HG03025 (cell line): ENCODE results near the gene TRABD2B.

Source experiments
- ATAC-seq: cut with Tn5 transposase; IDR thresholded peaks from one replicate; pipeline ENCODE4 v1.9.1; 2021; ENCODE audit warnings: mild to moderate bottlenecking, moderate library complexity; ENCODE audit not compliant: unreplicated experiment, low FRiP score

Gene TRABD2B

DNA sequence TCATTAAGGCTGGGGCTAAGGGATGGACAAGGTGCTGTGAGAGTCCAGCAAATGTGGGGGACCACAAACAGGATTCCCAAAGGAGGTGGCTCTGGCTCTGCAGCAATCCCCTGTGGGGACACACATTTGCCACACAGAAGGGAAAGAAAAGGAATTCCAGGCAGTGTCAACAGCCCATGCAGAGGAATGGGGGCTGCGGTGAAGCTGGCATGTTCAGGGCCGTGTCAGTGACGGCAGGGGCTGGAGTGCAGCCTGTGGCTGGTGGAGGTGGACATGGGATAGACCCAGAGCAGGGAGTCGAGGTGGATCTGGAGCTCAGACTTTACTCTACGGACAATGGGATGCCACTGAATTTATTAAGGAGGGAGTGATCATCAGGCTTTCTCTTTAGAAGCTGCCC is 183.2 kb downstream of the TRABD2B start:
- no peak for ATAC-seq

DNA sequence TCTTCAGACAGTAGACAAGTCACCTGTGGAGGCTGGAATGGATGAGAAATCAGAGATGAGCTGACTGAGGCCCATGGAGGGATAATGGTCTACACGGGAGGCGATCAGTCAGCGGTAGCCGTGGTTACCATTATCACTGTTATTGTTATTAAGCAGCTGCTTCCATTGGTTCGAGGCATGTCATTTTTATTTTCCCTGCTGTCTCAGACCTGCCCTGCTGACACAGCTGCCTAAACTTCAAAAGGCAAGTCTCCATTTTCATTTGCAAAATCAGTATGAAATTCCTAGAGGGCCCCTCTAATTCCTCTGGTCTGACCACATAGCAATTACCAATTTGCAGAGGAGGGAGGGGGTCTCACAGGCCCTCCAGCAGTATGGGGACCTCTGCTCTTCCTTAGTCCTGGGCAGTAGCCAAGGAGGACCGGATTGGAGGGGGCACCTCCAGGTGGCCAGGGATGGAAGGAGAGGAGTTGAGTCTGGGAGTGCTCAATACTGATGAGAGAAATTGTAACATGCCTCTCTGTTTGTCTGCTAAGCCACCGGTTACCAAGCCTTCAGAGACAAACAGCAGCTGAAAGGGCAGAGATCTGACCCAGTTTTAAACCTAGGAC is 184.2 kb downstream of the TRABD2B start:
- ATAC-seq, result no peak

DNA sequence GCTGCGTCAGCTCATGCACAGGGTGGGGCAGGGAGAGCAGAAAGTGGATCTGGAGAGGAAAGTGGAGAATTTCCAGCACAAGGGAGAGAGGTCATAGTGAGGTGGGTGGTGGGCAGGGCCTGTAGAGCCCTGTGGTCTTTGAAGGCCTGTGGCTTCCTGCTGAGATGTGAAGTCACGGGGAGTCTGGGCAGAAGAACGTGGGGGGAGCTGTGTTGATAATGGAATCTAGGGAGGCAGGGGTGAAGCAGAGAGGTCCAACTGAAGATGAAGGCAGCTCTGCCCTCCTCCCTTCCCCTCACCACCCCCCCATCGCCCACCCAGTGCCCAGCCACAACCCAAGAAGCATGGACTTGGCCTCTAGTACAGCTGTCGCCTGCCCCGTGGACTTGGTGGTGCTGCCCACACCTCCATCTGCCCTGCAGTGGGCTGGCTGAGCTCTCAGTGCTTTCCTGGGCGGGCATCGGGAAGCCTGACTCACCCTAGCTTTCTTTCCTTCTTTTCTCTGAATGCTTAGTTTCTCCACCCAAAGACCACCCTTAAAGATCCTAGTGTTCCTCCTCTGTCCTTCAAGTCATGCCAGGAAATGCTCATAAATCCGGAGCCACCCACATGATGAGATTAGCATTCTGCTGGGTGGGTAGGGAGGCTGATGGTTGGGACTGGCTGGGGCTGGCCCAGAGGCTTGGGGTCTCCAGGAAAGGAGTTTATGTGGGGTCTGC is 186.1 kb downstream of the TRABD2B start:
- ATAC-seq, result no peak

DNA sequence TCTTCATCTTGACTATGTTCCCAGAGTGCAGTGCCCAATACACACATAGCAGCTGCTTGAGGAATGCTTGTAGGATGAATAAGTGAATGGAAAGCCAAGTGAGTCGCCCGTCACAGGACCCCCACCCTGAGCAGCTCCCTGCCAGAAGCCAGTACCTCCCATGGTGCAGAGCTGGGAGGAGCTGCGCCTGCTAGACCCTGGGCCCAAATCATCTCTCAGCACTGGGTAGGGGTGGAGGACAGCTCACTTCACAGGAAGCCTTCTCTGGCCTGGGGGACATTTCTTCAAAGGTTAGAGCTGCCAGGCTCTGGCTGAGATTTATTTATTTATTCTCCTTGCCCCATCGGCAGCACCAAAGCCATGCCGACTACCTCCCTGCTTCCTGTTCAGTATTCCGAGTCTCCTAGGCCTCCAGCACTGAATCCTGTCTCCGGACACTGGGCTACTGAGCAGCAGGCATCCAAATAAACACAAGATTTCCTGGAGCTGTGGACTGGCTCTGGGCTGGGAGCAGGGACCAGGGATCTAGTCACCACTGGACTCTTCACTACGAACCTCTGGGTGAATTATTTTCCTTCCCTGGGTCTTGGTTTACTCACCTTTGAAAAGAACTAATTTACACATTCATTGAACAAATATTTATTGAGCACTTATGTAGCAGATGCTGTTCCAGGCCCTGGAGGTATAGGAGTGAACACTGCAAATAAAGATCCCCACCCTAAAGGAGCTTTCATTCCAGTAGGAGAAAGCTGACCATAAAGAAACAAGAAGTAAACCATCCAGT is 187.7 kb downstream of the TRABD2B start:
- ATAC-seq, result no peak

DNA sequence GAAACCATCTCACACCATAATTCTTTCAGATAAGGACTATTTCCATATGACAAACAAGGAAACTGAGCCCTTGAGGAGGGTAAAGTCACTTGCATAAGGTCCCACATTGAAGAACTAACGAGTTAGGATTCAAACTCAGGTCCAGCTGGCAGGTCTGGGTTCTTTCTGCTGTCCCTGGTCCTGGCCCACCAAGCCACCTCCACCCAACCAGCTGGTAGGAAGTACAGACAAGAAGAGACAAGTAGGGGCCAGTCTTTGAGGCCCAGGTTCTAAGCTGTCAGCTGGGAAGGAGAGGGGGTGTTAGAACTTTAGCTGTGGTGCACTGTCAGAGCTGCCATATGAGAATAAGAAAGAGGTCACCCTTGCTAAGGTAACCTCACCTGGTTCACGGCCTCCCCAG is 188.6 kb downstream of the TRABD2B start:
- no peak for ATAC-seq

DNA sequence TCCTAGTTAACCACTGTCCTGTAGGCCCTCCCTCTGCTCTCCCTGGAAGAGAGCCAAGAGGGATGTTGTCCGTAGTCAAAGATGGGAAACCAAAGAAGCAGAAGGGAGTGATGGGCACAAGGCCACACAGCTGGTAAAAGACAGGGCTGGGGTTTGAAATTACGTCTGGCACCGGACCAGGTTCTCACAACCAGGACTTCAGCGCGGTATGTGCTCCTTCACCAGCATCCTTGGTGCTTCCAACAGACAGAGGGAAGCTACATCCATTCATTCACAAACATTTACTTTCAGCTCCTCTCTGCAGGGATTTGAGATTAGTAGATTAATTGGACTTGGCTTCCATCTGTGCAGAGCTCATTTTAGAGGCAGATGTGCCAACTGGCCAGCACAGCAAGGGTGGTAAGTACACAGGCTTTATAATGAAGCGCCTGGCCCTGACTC is 191.2 kb downstream of the TRABD2B start:
- no peak for ATAC-seq

DNA sequence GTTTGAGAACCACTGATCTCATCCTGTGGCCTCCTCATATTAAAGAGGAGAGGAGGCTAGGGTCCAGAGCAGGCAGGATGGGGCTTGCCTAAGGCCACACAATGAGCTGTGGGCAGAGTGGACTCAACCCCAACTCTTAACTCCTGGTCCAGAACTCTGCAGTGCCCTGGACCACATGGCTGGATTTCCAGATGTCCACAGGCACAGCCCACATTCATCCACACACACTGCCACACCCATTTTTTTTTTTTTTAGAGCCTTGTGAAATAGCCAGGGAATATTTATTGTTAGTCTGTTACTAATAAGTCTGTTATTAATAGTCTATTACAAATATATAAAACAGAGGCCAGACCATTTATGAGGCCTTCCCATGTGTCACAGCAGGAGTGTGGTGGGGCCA is 192.2 kb downstream of the TRABD2B start:
- no peak for ATAC-seq

DNA sequence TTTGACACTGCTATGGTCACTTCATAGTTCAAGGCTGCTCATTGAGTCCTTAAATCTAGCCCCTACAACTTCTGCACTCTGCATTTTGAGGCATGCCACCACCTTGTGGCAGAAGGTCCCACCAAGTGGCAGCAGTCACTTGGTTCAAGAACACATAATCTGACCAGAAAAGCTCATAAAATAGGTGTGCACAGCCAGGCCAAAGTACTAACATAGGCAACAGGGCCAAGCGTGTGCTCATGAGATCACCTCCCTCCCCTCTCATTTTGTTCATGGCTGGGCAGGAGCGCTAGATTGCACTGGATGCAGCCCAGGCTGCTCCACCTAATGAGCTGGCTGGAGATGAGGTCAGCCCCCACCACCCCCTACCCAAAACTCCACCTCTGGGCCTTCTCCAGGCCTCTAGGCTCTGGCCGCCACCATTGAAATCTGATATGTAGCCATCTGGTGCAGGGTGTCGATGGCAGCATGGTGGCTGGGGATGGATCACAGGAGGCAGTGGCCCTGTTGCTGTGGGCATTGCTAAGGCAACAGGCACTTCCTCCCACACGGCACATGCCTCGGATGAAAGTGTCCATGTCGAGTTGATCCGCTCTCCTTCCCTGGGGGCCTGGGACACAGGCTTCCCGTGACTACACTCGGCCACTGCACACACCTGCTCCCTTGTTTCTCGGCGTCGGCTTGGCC is 193.2 kb downstream of the TRABD2B start:
- no peak for ATAC-seq

DNA sequence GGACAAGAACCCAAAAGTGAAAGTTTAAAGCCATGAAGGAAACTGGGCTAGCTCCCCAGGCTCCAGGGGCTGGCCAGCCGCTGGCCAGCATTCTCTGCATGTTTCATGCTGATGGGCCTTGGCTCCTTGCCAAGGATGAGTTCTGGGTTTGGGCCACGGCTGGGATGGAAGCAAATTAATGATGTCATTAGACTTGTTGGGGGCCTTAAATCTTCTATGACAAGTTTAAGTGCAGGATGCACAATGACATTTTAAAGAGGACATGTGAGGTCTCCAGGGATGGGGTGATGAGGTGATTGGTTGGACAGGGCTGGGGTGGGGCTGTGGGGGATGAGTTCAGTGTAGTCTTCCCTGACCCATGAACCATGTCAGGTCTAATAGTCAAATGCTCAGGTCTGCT is 199.6 kb downstream of the TRABD2B start:
- no peak for ATAC-seq

DNA sequence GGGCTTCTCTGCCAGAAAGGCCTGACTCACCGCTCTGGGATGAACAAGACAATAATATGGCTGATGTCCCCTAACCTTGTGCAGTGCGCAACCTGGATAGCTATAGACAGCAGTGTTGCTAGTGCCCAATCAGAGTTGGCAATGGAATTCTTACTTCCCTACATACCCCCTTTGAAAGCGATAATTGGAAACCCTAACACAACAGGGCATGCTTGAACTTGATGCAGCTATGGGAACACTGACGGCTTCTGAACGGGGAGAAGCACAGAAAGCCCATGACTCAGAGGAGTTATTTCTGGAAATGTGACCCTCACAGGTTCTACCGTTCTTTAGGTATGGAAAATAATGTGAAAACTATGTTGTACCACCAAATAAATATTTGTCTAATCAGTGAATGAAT is 200.6 kb downstream of the TRABD2B start:
- no peak for ATAC-seq

DNA sequence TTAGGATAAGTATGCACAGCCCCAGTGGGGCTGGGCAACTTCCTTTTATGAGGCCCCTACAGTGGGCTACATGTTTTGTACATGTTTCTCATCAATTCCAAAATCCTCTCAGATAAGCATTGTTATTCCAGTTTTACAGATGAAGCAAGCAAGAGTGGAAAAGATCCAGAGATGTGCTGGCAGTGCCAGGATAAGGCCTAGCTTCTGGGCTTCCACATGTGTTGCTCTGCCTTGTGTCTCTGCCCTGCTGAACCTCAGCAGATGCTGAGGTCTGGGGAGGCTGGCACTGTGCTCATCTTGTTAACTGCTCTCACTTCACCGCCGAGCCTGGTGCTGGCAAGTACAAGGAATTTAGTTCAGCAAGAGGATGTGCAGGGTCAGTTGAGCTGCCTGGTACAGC is 202.1 kb downstream of the TRABD2B start:
- no peak for ATAC-seq

DNA sequence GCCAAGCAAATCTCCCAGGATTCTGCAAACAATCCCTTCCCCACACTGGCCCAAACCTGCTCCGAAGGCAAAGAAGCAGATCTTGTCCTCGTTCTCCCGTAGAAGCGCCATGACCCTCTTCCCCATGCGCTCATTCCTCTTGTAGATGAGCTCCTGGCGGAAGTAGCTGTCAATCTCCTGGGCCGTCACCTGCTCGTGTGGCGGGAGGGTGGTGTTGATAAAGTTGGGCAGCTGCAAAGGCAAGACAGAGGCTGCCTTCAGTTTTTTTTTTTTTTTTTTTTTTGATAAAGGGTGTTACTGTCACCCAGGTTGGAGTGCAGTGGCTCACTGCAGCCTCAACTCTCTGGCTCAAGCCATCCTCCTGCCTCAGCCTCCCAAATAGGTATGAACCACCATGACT is 202.7 kb downstream of the TRABD2B start:
- ATAC-seq, result no peak

DNA sequence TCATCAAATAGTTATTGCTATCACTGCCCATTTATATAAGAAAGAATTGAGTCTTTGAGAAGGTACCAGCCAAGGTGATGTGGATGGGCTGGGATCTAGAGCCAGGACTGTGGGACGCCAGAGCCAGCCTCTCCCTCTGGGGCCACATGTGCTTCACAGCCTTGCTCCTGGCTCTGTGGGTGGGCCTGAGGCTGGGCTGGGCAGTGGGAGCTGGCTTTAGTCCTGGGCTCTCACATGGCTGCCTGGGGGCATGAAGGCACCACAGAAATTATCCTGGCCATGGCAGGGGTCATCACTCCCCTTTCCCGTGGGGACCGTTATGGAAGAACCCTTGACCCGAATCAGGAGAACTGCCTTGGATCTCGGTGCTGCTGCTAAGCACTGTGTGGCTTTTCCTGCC is 203.1 kb downstream of the TRABD2B start:
- no peak for ATAC-seq

DNA sequence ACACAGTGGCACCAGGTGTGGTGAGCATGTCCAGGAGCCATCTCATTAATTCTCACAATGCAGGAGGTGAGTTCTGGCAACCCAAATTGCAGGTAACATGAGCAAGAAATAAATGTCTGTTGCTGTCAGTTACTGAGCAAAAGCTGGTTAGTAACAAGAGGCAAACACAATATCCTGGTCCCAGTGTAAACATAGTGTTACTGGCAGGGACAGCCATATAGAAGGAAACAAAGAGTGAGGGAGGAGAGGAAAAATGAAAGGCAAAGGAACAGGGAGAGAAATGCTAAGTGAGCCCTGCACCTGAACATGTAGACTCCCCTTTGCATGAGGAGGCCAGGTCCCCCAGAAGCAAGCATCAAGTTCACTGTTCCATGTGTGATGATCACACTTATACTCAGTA is 203.6 kb downstream of the TRABD2B start:
- no peak for ATAC-seq

DNA sequence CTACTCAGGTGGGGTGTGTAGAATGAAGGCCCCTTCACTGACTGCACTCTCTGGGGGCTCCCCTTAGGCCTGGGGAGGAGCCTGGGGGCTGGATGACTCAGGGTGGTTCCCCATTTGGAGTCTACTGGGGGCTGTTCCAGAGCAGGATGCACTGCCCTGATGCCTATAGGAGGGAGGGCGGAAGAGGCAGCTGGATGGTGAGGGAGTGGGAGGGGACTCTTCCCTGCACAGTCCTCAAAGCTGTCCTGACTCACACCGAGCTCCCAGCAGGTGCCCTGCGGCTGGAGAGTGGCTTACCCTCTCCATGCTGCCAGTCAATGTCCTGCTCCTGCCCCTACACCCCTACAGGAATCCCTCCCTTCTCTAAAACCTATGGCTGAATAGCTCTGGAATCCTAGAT is 204.4 kb downstream of the TRABD2B start:
- no peak for ATAC-seq

DNA sequence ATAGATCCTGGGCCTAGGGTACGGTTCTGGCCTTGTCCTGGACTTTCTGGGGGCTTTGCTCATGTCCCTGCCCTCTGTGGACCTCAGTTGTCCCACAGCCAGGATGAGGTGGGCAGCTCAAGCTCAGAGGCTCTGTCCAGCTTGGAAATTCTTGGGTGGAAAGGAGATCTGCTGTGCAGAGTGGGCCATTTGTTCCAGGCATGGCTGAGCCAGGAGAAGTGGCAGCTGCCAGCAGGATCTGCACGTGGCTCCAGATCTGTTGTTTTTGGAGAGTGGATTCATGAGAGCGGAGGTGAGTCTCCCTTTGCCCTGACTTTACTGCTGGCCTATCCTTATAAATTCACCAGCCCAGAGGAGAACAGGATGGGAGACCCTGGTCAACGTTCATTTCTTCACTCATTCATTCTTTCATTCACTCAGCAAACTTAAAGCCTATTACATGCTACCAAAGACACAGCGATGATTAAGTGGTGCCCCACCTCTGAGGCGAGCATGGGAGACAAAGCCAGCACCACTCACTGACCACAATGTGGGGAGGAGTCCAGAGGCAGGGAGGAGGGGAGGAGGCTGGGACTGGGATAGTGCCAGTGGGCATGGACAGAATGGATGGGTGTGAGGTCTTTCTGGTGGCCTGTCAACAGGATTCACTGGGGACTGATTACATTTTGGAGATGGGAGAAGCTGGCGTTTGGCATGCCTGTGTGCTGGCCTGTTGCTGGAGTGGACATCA is 205.1 kb downstream of the TRABD2B start:
- no peak for ATAC-seq

DNA sequence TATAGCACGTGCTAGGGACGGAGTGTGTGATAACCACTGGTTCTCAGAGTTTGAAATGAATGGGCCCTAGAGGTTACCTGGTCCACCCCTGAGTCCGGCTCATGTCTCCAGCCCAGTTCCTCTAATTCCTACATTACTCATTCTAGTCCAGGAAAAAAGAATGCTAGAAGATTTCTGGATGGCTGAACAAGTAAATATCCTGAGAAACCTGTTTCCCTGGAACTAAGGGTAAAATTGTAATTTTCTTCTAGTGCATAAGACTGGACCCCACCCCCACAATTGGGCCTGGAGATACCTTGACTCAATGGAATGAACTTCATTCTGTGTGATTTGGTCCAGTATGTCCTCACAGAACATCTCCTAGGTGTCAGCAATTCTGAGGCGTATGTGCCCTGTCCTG is 208.4 kb downstream of the TRABD2B start:
- ATAC-seq, result no peak

DNA sequence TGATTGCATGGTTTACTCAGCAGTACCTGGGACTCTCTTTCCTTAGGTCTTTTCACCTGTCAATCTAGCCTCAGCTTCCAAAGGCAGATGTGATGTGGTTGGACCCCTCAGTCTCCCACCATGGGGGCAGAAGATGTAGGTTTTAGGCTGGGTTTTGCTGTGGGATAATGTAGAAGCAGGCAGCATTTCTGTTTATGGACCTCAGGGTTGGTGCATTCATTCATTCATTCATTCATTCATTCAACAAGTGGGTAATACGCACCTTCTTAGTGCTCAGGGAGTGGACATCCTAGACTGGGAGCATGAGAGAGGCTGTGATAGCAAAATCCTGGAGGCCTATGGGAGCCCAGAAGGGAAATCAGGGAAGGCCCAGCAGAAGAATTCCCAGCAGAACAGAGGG is 209.6 kb downstream of the TRABD2B start:
- no peak for ATAC-seq

DNA sequence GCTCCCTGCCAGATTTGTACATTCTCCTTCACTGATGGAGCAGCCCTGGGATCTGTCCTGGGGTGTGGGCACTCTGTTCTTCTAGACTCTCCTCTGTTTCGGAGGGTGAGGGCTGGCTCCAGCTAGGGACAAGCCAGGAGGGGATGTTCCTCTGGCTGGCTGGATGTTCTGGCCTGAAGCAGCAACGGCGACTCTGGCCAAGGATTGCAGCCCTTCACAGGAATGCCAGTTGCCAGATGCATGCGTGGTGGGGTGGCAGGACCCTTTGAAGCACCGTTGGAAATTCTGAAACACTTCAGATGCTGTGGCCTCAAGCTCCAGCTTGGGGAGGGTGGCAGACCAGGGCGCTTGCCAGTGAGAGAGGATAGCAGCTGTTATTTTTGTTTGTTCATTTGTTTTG is 210.9 kb downstream of the TRABD2B start:
- ATAC-seq, result no peak

DNA sequence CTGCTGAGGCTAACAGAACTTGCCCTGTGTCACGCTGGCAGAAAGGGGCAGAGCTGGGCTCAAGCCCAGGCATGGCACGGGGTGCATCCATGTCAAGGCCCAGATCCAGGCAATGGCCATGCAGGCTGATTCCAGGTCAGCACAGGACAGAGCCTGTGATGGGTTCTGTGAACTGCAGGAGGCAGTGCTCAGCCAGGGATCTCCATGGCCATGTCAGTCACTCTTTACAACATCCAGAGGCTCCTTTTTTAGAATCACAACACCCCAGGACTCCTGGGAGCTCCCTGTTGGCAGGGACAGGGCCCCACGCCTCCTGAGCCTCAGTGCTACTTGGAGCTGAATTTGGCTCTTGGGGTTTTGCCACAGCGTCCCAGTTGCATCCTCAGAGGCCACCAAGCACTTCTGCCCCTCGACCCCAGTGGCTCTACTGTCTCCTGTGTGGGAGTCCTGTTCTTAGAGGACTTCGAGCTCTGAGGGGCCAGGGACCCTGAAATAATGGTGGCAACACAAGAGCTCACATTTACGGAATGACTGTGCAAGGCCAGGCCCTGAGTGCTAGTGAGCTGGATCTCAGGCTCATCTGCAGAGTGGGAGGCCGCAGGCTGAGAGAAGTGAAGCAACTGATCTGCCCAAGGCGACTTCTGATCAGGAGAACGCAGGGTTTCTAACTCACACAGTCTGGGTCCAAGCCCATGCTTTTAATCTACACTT is 211.5 kb downstream of the TRABD2B start:
- no peak for ATAC-seq
